ENCODE data around the gene GALNT17. TPM values are rescaled to one million over a fixed set of nuclear protein-coding genes. Genes with fewer than 3 reads are reported as not detected.

Gene GALNT17
- total RNA-seq, 1 donor from 2014 or later, result 0.12 TPM

GRCh38 chr7:71135663-71136062 lies 3.7 kb downstream of the GALNT17 start:
- DNase-seq (ENCODE audit: low read depth), result no peak
- TF ChIP-seq CTCF (conservative IDR thresholded peaks at IDR 0.05; ENCODE audit: low read depth, low read length), result no peak
- no peak overlapping the region for H3K4me3 ChIP-seq (ENCODE audit: low read depth, low read length)

- TF ChIP-seq CTCF (conservative IDR thresholded peaks at IDR 0.05; ENCODE audit: low read depth, low read length), result no peak
- no peak for DNase-seq (ENCODE audit: low read depth)
Observed at GRCh38 chr7:71137479-71137878, 5.5 kb downstream of the GALNT17 start.

GRCh38 chr7:71140264-71140663 lies 8.3 kb downstream of the GALNT17 start:
- DNase-seq (ENCODE audit: low read depth), result no peak
- no peak for TF ChIP-seq CTCF (conservative IDR thresholded peaks at IDR 0.05; ENCODE audit: low read depth, low read length)
- H3K4me3 ChIP-seq (ENCODE audit: low read depth, low read length), result no peak overlapping the region

More at GRCh38 chr7:71137479-71137878, 5.5 kb downstream of the GALNT17 start:
- H3K4me3 ChIP-seq (ENCODE audit: low read depth, low read length), result no peak overlapping the region

GRCh38 chr7:71144963-71145362 lies 13.0 kb downstream of the GALNT17 start:
- H3K4me3 ChIP-seq (ENCODE audit: low read depth, low read length), result no peak overlapping the region
- no peak for DNase-seq (ENCODE audit: low read depth)
- TF ChIP-seq CTCF (conservative IDR thresholded peaks at IDR 0.05; ENCODE audit: low read depth, low read length), result no peak

GRCh38 chr7:71145906-71146901 lies 14.3 kb downstream of the GALNT17 start:
- TF ChIP-seq CTCF (conservative IDR thresholded peaks at IDR 0.05; ENCODE audit: low read depth, low read length), result no peak
- no peak for DNase-seq (ENCODE audit: low read depth)
- no peak overlapping the region for H3K4me3 ChIP-seq (ENCODE audit: low read depth, low read length)

- TF ChIP-seq CTCF (conservative IDR thresholded peaks at IDR 0.05; ENCODE audit: low read depth, low read length), result no peak
- no peak overlapping the region for H3K4me3 ChIP-seq (ENCODE audit: low read depth, low read length)
Observed at GRCh38 chr7:71148098-71148497, 16.2 kb downstream of the GALNT17 start.

More at GRCh38 chr7:71148098-71148497, 16.2 kb downstream of the GALNT17 start:
- DNase-seq (ENCODE audit: low read depth), result no peak
